ENCODE results near the gene ZNF175. TPM values are rescaled to one million over a fixed set of nuclear protein-coding genes. Genes with fewer than 3 reads are reported as not detected.

Gene ZNF175
- total RNA-seq, 4 donors from 2014 or later: 2.1 to 5.0 (median 2.6) TPM

GRCh38 chr19:51593138-51593890 lies 22.2 kb downstream of the ZNF175 start:
- intact Hi-C loops (cut with DNase I; ENCODE audit: low total_unique reads): loop anchor here (10.0 kb wide), 1 partner anchor 411 kb away; the partner anchor contains the start of gene ZNF615
- ATAC-seq (no peak), DNase-seq (no peak)
- TF ChIP-seq POLR2A (IDR thresholded peaks at IDR 0.05): no peak
- no peak for TF ChIP-seq CTCF (IDR thresholded peaks at IDR 0.05 in 4 of 5, conservative IDR thresholded peaks at IDR 0.05 in 1 of 5)
- Histone ChIP-seq H3K36me3 (peaks cover 0 to 8% of the 10 kb centered on the region in 2 donors), H3K27me3 (peaks cover 0 to 3% (median under 1%) of the 10 kb centered on the region in 3 donors), H3K27ac (no peak overlapping the region), H3K4me1 (peaks cover 8 to 14% of the 10 kb centered on the region in 2 donors), H3K9me3 (peaks cover 0 to 6% (median 0%) of the 10 kb centered on the region in 3 donors), H3K4me3 (peak overlapping the region; percentile 66 to 80 (median 73))
- in situ Hi-C loops (cut with MboI; ENCODE audit: low sequenced_read_pairs in 4 of 4): loop anchor here in 1 of 4 donors (25.0 kb wide), 1 partner anchor 481 kb away; the partner anchor contains the start of genes CTU1 and SIGLEC9

DNA sequence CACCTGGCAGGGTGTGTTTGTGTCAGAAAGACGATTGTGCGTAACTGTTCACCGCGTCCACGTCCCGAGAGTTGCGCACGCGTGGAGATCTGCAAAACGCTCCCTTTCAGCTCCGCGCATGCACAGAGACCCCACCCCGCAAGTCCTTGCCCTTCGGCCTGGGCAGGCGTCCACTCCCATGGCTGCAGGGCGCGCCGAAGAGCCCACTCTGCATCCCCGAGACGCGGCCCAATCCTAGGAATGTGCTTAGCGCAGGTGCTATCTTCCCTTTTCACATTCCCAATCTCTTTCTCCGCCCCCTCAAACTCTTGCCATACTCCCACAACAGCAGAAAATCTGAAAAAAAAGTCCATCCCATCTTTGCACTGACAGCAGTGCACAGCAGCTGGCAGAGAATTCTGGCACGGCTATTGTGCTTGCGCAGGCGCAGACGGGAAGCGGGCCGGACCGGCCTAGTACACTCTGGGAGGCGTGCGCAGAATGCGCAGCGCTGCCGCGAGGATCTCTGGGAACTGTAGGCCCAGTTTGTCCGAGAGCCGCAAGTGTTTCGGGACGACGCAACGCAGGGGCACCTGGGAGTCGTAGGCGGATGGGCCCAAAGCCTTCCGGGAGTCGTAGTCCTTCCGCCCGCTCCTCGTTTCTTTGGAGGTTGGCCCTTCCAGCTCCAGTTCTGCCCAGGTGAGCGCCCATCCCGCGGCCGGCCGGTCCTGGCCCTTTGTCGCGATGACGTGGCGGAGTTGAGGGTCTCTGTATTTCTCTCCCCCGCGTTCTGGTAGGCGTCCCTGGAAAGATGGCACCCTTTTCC lies 23.1 kb downstream of the ZNF175 start:
- in situ Hi-C loops (cut with MboI; ENCODE audit: low sequenced_read_pairs in 4 of 4) (loop anchor here in 1 of 4 donors (25.0 kb wide), 1 partner anchor 482 kb away; the partner anchor contains the start of genes CTU1 and SIGLEC9), intact Hi-C loops (cut with DNase I; ENCODE audit: low total_unique reads) (loop anchor here (1.0 to 10.0 kb wide), 5 partner anchors 23 to 486 kb away; partner anchors contain the start of genes CTU1, ZNF175 and ZNF615)

DNA sequence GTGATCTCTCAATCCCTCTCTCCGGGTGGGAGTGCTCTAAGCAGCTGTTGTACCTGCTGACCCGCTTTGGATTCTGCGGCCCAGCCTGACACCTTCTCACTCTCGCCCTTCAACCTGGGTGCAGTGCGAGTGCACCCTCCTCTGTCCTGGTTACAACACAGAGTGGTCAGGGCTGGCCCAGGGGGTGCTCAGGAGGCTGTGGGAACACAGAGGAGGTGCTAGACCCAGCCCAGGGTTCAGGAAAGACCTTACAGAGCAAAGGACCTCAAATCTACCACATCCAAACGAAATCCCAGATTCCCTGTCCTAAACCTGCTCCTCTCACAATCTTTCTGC lies 23.7 kb downstream of the ZNF175 start:
- peak overlapping the region; percentile 32 to 71 (median 52) for H3K27ac ChIP-seq
- intact Hi-C loops (cut with DNase I; ENCODE audit: low total_unique reads): loop anchor here (1.0 to 10.0 kb wide), 5 partner anchors 23 to 486 kb away; partner anchors contain the start of genes CTU1, ZNF175 and ZNF615

More for the DNA sequence above, 23.1 kb downstream of the ZNF175 start:
- no peaks in the 10 kb centered on the region for H3K9me3 ChIP-seq
- no peaks in the 10 kb centered on the region for H3K36me3 ChIP-seq
- peak overlapping the region; percentile 32 to 71 (median 52) for H3K27ac ChIP-seq
- peak; percentile 99 to 100 for ATAC-seq
- no peak for TF ChIP-seq CTCF (IDR thresholded peaks at IDR 0.05 in 4 of 5, conservative IDR thresholded peaks at IDR 0.05 in 1 of 5)
- no peak for TF ChIP-seq POLR2A (IDR thresholded peaks at IDR 0.05)
- peak overlapping the region; percentile 66 to 80 (median 73) for H3K4me3 ChIP-seq
- DNase-seq: peak; percentile 97
- peaks cover 8 to 14% of the 10 kb centered on the region in 2 donors for H3K4me1 ChIP-seq
- peaks cover 5 to 9% (median 8%) of the 10 kb centered on the region in 3 donors for H3K27me3 ChIP-seq

More for the DNA sequence above, 23.7 kb downstream of the ZNF175 start:
- peak overlapping the region; percentile 61 to 80 (median 73) for H3K4me3 ChIP-seq
- H3K9me3 ChIP-seq: no peaks in the 10 kb centered on the region
- H3K36me3 ChIP-seq: no peaks in the 10 kb centered on the region
- peaks cover 8 to 14% of the 10 kb centered on the region in 2 donors for H3K4me1 ChIP-seq
- H3K27me3 ChIP-seq: peaks cover 5 to 9% (median 8%) of the 10 kb centered on the region in 3 donors
- ATAC-seq (peak; percentile 5 to 22), DNase-seq (no peak)
- TF ChIP-seq POLR2A (IDR thresholded peaks at IDR 0.05): no peak
- TF ChIP-seq CTCF (IDR thresholded peaks at IDR 0.05 in 4 of 5, conservative IDR thresholded peaks at IDR 0.05 in 1 of 5): no peak
- in situ Hi-C loops (cut with MboI; ENCODE audit: low sequenced_read_pairs in 4 of 4): loop anchor here in 3 of 4 donors (5.0 to 25.0 kb wide), 2 partner anchors 482 to 487 kb away; partner anchors contain the start of genes CTU1 (in 3 of the 3) and SIGLEC9 (in 1 of the 3)

Measured in gastrocnemius medialis (tissue), 4 donors.